Measurements from ENCODE around the gene ZNF324B.

ZNF324B gene

GRCh38 chr19:58471736-58472135, 20.3 kb downstream of the ZNF324B start:
- TF ChIP-seq CTCF (conservative IDR thresholded peaks at IDR 0.05; ENCODE audit: low read length), result no peak
- no peak for DNase-seq (ENCODE audit: low read depth)
- no peak overlapping the region for H3K4me3 ChIP-seq (ENCODE audit: low read length)

DNA sequence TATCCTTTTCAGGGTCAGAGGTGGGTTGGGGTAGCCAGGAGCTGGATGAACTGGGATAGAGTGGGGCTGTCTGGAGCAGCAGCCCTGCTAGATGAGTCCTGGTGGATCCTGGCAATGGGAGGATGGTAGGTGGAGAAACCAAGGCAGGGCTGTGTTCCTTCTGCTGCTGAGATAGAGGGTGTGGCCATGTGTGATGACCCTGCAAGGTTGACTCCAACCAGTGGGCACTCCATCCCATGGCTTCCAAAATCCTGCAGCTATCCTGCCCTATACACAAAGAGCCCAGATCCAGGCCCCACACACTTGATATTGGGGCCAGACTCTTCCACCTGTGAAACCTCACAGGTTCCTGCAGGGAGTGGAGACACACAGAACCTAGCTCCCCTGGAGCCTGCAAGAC, 22.4 kb downstream of the ZNF324B start:
- H3K4me3 ChIP-seq (ENCODE audit: low read length), result no peak overlapping the region
- no peak for DNase-seq (ENCODE audit: low read depth)
- no peak for TF ChIP-seq CTCF (conservative IDR thresholded peaks at IDR 0.05; ENCODE audit: low read length)

- no peak overlapping the region for H3K4me3 ChIP-seq (ENCODE audit: low read length)
Observed at GRCh38 chr19:58474291-58474996, 23.0 kb downstream of the ZNF324B start.

DNA sequence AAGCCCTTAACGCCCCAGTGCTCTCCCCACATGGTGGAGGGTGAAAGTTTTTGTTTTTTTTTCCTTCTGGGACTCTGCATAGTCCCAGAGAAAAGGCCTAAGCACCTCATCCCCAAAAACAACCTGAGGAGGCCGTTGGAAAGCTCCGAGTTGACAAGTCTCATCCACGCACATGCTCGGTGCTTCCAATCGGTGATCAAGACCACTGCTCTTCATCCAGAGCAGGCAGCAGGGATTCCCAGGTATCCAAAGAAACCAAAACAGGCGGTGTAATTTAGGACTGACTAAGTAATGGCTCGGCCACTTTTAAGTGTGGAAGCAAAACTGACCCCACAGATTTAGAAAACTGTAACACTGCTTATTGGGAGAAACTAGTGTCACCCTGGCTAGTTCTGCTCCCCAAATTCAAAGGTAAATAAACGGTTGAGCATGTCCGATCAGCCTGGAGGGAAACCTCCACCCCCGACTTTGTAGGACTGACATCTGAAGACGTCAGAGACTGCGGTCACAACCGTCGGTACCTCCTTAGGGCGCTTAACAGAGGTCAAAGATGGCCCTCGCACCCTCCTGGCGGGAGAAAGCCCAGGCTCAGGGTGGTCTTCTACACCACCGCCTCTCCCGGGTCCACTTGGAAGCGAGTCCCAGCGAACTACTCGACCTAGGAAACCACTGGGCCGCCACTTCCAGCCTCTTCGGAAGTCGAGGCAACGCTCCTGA, 23.7 kb downstream of the ZNF324B start:
- H3K4me3 ChIP-seq (ENCODE audit: low read length), result peak overlapping the region; percentile 75
- TF ChIP-seq CTCF (conservative IDR thresholded peaks at IDR 0.05; ENCODE audit: low read length), result no peak
- no peak for DNase-seq (ENCODE audit: low read depth)

More at GRCh38 chr19:58474291-58474996, 23.0 kb downstream of the ZNF324B start:
- peak; percentile 86 for DNase-seq (ENCODE audit: low read depth)
- TF ChIP-seq CTCF (conservative IDR thresholded peaks at IDR 0.05; ENCODE audit: low read length), result no peak

GRCh38 chr19:58475714-58476497, 24.5 kb downstream of the ZNF324B start, which contains the start of gene ZNF446:
ZNF446 (plus strand) TSS chr19:58476352; CDS start chr19:58477219, 867 bp downstream.
- DNase-seq (ENCODE audit: low read depth), result peak; percentile 96
- TF ChIP-seq CTCF (conservative IDR thresholded peaks at IDR 0.05; ENCODE audit: low read length), result no peak
- peak within 1 kb of the TSS; percentile 75 for H3K4me3 ChIP-seq (ENCODE audit: low read length)

DNA sequence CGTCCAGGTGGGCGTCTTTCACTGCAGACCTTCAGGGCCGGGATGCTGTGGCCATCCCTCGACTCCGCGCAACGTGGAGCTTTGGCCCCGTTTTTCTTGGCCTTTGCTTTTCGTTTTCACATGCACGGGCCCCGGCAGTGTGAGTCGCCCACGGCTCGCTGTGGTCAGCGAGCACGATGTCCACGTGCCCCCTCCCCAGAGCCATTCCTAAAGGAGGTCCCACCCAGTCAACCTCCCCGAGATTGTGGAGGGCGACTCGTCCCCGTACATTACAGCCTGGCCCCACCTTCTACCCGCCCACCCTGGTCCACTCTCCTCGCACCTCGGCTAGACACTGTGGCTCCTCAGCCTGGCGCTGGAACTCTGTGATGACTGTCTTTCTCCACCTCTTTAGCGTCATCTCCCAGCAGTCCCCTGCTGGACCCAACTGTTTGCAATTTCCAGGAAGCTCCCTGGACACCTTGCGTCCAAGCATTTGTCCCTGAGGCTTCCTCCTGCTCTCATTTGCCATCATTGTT, 25.1 kb downstream of the ZNF324B start:
- H3K4me3 ChIP-seq (ENCODE audit: low read length), result peak overlapping the region; percentile 75
- DNase-seq (ENCODE audit: low read depth), result peak; percentile 24
- no peak for TF ChIP-seq CTCF (conservative IDR thresholded peaks at IDR 0.05; ENCODE audit: low read length)
